Anterior cingulate cortex (tissue), 58 donors: Measurements from ENCODE around the gene PNPLA7.

Source experiments
- DNase-seq, 58 donors: peaks; one replicate each; lab custom pipeline; 2025; lab: John Stamatoyannopoulos, UW

The PNPLA7 gene

GRCh38 chr9:137465000-137465719, 85.0 kb downstream of the PNPLA7 start:
- DNase-seq = no peak

GRCh38 chr9:137464291-137464999, 85.8 kb downstream of the PNPLA7 start:
- DNase-seq = no peak

- DNase-seq = no peak
These were observed 86.3 kb downstream of the PNPLA7 start for GRCh38 chr9:137463931-137464290.

GRCh38 chr9:137462986-137463930, 86.9 kb downstream of the PNPLA7 start:
- DNase-seq = no peak

GRCh38 chr9:137462396-137462985, 87.7 kb downstream of the PNPLA7 start:
- no peak for DNase-seq

GRCh38 chr9:137461663-137462395, 88.4 kb downstream of the PNPLA7 start:
- DNase-seq = no peak

- no peak for DNase-seq
These were observed 88.9 kb downstream of the PNPLA7 start for GRCh38 chr9:137461316-137461662.

GRCh38 chr9:137460363-137461315, 89.6 kb downstream of the PNPLA7 start:
- DNase-seq = no peak

- no peak for DNase-seq
These were observed 90.4 kb downstream of the PNPLA7 start for GRCh38 chr9:137459601-137460362.

GRCh38 chr9:137459152-137459600, 91.0 kb downstream of the PNPLA7 start, which contains the start of gene NSMF:
Gene NSMF, minus strand, starts transcription at chr9:137459334. Its CDS starts 232 bp downstream, at chr9:137459102.
- peak; percentile 36 to 97 (median 90) for DNase-seq

GRCh38 chr9:137458194-137459151, 91.7 kb downstream of the PNPLA7 start:
- peak in 52 of 58 donors; percentile 37 to 88 (median 73) for DNase-seq

- peak in 7 of 58 donors; percentile 24 to 45 (median 40) for DNase-seq
These were observed 92.6 kb downstream of the PNPLA7 start for GRCh38 chr9:137457406-137458193.

- DNase-seq = no peak
These were observed 93.3 kb downstream of the PNPLA7 start for GRCh38 chr9:137456864-137457405.

GRCh38 chr9:137456061-137456863, 93.9 kb downstream of the PNPLA7 start:
- DNase-seq = peak in 2 of 58 donors; percentile 32 to 47
